Progenitor cell of endocrine pancreas (in vitro differentiated cells): Measurements from ENCODE around the gene UBR3. TPM values are rescaled to one million over a fixed set of nuclear protein-coding genes. Genes with fewer than 3 reads are reported as not detected.

Experiments used
- DNase-seq: peaks from one replicate; pipeline ENCODE4 v3.0.0; 2021; ENCODE audit warnings: low spot score; ENCODE audit not compliant: unreplicated experiment
- H3K27ac Mint-ChIP-seq: 2 replicates; pipeline ENCODE4 v1.8.0; 2021; ENCODE audit warnings: mild to moderate bottlenecking, moderate library complexity, mixed read lengths
- H3K27me3 Mint-ChIP-seq: 2 replicates; pipeline ENCODE4 v1.8.0; 2021; ENCODE audit warnings: mixed read lengths
- H3K36me3 Mint-ChIP-seq: 2 replicates; pipeline ENCODE4 v1.8.0; 2022; ENCODE audit warnings: mixed read lengths; ENCODE audit not compliant: insufficient read depth
- H3K4me1 Mint-ChIP-seq: 2 replicates; pipeline ENCODE4 v1.8.0; 2021; ENCODE audit warnings: low read depth, mixed read lengths
- H3K4me3 Mint-ChIP-seq: 2 replicates; pipeline ENCODE4 v1.8.0; 2021; ENCODE audit warnings: low read depth, mild to moderate bottlenecking, moderate library complexity, mixed read lengths
- H3K9me3 Mint-ChIP-seq: 2 replicates; pipeline ENCODE4 v1.8.0; 2021; ENCODE audit warnings: low read depth, mixed read lengths
- CTCF ChIP-seq: fragments of 200-600 bp; sonication (generic); IDR thresholded peaks from one replicate; pipeline ENCODE4 v1.5.0; 2021; ENCODE audit warnings: antibody characterized with exemption, mild to moderate bottlenecking; ENCODE audit not compliant: unreplicated experiment
- total RNA-seq: library from RNA; stranded (reverse); gene quantifications from 2 replicates; pipeline ENCODE4 v1.2.1, GENCODE V29; 2021

The UBR3 gene
- total RNA-seq, 1 donor from 2014 or later = 36.9 TPM

- Mint-ChIP-seq H3K4me3 (no peak overlapping the region), H3K27ac (no peak overlapping the region), H3K4me1 (no peaks in the 10 kb centered on the region), H3K9me3 (peaks cover 6% of the 10 kb centered on the region), H3K27me3 (no peaks in the 10 kb centered on the region), H3K36me3 (peaks cover 1% of the 10 kb centered on the region)
- DNase-seq = no peak
- no peak for TF ChIP-seq CTCF
Measured at GRCh38 chr2:170086117-170086688, 258.9 kb downstream of the UBR3 start.

GRCh38 chr2:170086751-170087412, 259.6 kb downstream of the UBR3 start:
- no peaks in the 10 kb centered on the region for H3K4me1 Mint-ChIP-seq
- H3K27me3 Mint-ChIP-seq = no peaks in the 10 kb centered on the region
- TF ChIP-seq CTCF = no peak
- H3K36me3 Mint-ChIP-seq = no peaks in the 10 kb centered on the region
- no peak overlapping the region for H3K4me3 Mint-ChIP-seq
- no peak for DNase-seq
- peaks cover 7% of the 10 kb centered on the region for H3K9me3 Mint-ChIP-seq
- H3K27ac Mint-ChIP-seq = no peak overlapping the region

- Mint-ChIP-seq H3K4me3 (no peak overlapping the region), H3K9me3 (peaks cover 11% of the 10 kb centered on the region)
Measured at GRCh38 chr2:170087413-170087793, 260.1 kb downstream of the UBR3 start.

GRCh38 chr2:170088776-170089175, 261.5 kb downstream of the UBR3 start:
- no peak overlapping the region for H3K27ac Mint-ChIP-seq
- DNase-seq = no peak
- peaks cover 15% of the 10 kb centered on the region for H3K9me3 Mint-ChIP-seq
- H3K4me3 Mint-ChIP-seq = no peak overlapping the region
- no peak for TF ChIP-seq CTCF
- H3K27me3 Mint-ChIP-seq = no peaks in the 10 kb centered on the region
- no peaks in the 10 kb centered on the region for H3K4me1 Mint-ChIP-seq
- no peaks in the 10 kb centered on the region for H3K36me3 Mint-ChIP-seq

More at GRCh38 chr2:170087413-170087793, 260.1 kb downstream of the UBR3 start:
- Mint-ChIP-seq H3K4me1 (no peaks in the 10 kb centered on the region), H3K27ac (no peak overlapping the region), H3K27me3 (no peaks in the 10 kb centered on the region), H3K36me3 (no peaks in the 10 kb centered on the region)
- DNase-seq = no peak
- TF ChIP-seq CTCF = no peak

- DNase-seq = no peak
- Mint-ChIP-seq H3K9me3 (peaks cover 15% of the 10 kb centered on the region), H3K4me1 (no peaks in the 10 kb centered on the region), H3K4me3 (no peak overlapping the region), H3K36me3 (no peaks in the 10 kb centered on the region), H3K27ac (no peak overlapping the region), H3K27me3 (no peaks in the 10 kb centered on the region)
- no peak for TF ChIP-seq CTCF
Measured at GRCh38 chr2:170090229-170090628, 263.0 kb downstream of the UBR3 start.
